Limb (tissue), 2 donors: ENCODE data around the gene SLC15A5.

Experiments used
- DNase-seq, 2 donors: peaks; one replicate each; pipeline ENCODE4 v3.0.0-alpha.2; 2016; ENCODE audit errors: extremely low spot score in 2 of 2

SLC15A5 gene

GRCh38 chr12:16183541-16183940 is 93.9 kb downstream of the SLC15A5 start:
- no peak for DNase-seq

GRCh38 chr12:16175840-16176239 is 101.6 kb downstream of the SLC15A5 start:
- no peak for DNase-seq

- DNase-seq = no peak
Measured at GRCh38 chr12:16174282-16174681, 103.2 kb downstream of the SLC15A5 start.

- no peak for DNase-seq
Measured at GRCh38 chr12:16171348-16171747, 106.1 kb downstream of the SLC15A5 start.

GRCh38 chr12:16168078-16168477 is 109.4 kb downstream of the SLC15A5 start:
- no peak for DNase-seq

GRCh38 chr12:16166563-16167470 is 110.7 kb downstream of the SLC15A5 start:
- no peak for DNase-seq

GRCh38 chr12:16165506-16165905 is 112.0 kb downstream of the SLC15A5 start:
- DNase-seq = peak; percentile 46 to 75

GRCh38 chr12:16163901-16164300 is 113.6 kb downstream of the SLC15A5 start:
- no peak for DNase-seq

GRCh38 chr12:16163146-16163545 is 114.3 kb downstream of the SLC15A5 start:
- no peak for DNase-seq

GRCh38 chr12:16159571-16159970 is 117.9 kb downstream of the SLC15A5 start:
- DNase-seq = peak in 1 of 2 donors; percentile 30

- DNase-seq = no peak
Measured at GRCh38 chr12:16158050-16158449, 119.4 kb downstream of the SLC15A5 start.

- DNase-seq = no peak
Measured at GRCh38 chr12:16155938-16156337, 121.5 kb downstream of the SLC15A5 start.

- DNase-seq = no peak
Measured at GRCh38 chr12:16154990-16155389, 122.5 kb downstream of the SLC15A5 start.

GRCh38 chr12:16152885-16153673 is 124.4 kb downstream of the SLC15A5 start:
- DNase-seq = no peak

GRCh38 chr12:16150276-16150675 is 127.2 kb downstream of the SLC15A5 start:
- DNase-seq = no peak

- DNase-seq = no peak
Measured at GRCh38 chr12:16148938-16149337, 128.5 kb downstream of the SLC15A5 start.
